ENCODE data around the gene GLT1D1. TPM values are rescaled to one million over a fixed set of nuclear protein-coding genes. Genes with fewer than 3 reads are reported as not detected.

GLT1D1 gene
- total and polyA plus RNA-seq, 2 donors (not counting 3 experiments of a cell fraction or from before 2014, with no cell fraction given), result not detected

DNA sequence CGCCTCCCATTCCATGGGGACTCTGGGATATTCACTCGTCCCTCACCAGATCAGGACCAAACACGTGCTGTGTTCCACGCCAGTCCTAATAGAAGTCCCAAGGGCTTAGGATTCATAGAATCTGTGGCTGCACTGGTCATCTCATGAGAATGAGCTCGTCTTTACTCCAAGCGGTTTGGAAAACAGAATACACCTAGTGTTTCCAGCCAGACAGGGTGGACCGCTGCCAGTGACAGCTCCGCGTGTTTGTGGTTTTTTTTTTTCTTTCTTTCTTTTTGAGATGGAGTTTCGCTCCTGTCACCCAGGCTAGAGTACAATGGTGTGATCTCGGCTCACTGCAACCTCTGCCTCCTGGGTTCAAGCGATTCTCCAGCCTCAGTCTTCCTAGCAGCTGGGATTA, 75.1 kb downstream of the GLT1D1 start:
- BruUV-seq (replicated peaks), result no TSS peak
- CTCF ChIA-PET, result no interaction called here
- TF ChIP-seq, protein P1, sequence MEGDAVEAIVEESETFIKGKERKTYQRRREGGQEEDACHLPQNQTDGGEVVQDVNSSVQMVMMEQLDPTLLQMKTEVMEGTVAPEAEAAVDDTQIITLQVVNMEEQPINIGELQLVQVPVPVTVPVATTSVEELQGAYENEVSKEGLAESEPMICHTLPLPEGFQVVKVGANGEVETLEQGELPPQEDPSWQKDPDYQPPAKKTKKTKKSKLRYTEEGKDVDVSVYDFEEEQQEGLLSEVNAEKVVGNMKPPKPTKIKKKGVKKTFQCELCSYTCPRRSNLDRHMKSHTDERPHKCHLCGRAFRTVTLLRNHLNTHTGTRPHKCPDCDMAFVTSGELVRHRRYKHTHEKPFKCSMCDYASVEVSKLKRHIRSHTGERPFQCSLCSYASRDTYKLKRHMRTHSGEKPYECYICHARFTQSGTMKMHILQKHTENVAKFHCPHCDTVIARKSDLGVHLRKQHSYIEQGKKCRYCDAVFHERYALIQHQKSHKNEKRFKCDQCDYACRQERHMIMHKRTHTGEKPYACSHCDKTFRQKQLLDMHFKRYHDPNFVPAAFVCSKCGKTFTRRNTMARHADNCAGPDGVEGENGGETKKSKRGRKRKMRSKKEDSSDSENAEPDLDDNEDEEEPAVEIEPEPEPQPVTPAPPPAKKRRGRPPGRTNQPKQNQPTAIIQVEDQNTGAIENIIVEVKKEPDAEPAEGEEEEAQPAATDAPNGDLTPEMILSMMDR (IDR thresholded peaks at IDR 0.05; ENCODE audit: extremely low read depth in 1 of 2, insufficient read depth in 1 of 2, low read depth in 1 of 2, low read length in 2 of 2), result no peak
- no peak for TF ChIP-seq POLR2A (IDR thresholded peaks at IDR 0.05; ENCODE audit: low read depth, low read length)
- no peak for TF ChIP-seq MYC (IDR thresholded peaks at IDR 0.05; ENCODE audit: low read depth, low read length)
- no peak for TF ChIP-seq POLR2AphosphoS5 (IDR thresholded peaks at IDR 0.05; ENCODE audit: insufficient read depth, low read depth, low read length)
- no peak for TF ChIP-seq FOS (IDR thresholded peaks at IDR 0.05; ENCODE audit: borderline replicate concordance, insufficient read depth, low read length)
- TF ChIP-seq GATA2 (IDR thresholded peaks at IDR 0.05; ENCODE audit: insufficient read depth, insufficient read length, low read depth, low read length), result no peak
- TF ChIP-seq MAX (IDR thresholded peaks at IDR 0.05; ENCODE audit: insufficient read depth, insufficient read length), result no peak
- no peak for TF ChIP-seq JUN (IDR thresholded peaks at IDR 0.05; ENCODE audit: borderline replicate concordance, insufficient read depth, insufficient read length, low read depth)
- TF ChIP-seq EZH2 (IDR thresholded peaks at IDR 0.05; ENCODE audit: borderline replicate concordance, low read depth, low read length, severe bottlenecking), result no peak
- Histone ChIP-seq H3K4me1 (ENCODE audit: control insufficient read depth, extremely low read depth, insufficient read depth, low read length) (no peaks in the 10 kb centered on the region), H3K4me2 (ENCODE audit: insufficient read depth, low read length) (no peak overlapping the region), H4K20me1 (replicated peaks; ENCODE audit: control insufficient read depth, extremely low read depth, insufficient read depth, low read length) (no peaks in the 10 kb centered on the region), H3K4me3 (replicated peaks in 1 of 3; ENCODE audit: insufficient read depth in 1 of 3, low read depth in 1 of 3, low read length in 3 of 3) (no peak overlapping the region), H3K79me2 (ENCODE audit: control insufficient read depth, insufficient read depth, low read length) (no peaks in the 10 kb centered on the region), H2AFZ (ENCODE audit: low read depth, low read length) (no peak overlapping the region), H3K9me3 (replicated peaks; ENCODE audit: control insufficient read depth, insufficient read depth, low read length) (peaks cover 5% of the 10 kb centered on the region), H3K36me3 (ENCODE audit: control insufficient read depth in 2 of 2, extremely low read depth in 1 of 2, insufficient read depth in 2 of 2, low read length in 2 of 2) (no peaks in the 10 kb centered on the region), H3K9ac (replicated peaks; ENCODE audit: extremely low read depth, insufficient read depth, low read length) (no peak overlapping the region), H3K9me1 (replicated peaks; ENCODE audit: control insufficient read depth, extremely low read depth, insufficient read depth, low read length) (no peaks in the 10 kb centered on the region), H3K27me3 (ENCODE audit: control insufficient read depth in 2 of 2, insufficient read depth in 2 of 2, low read length in 2 of 2) (no peaks in the 10 kb centered on the region), H3K27ac (ENCODE audit: insufficient read depth, low read depth, low read length) (no peak overlapping the region)
- no peak for FAIRE-seq
- intact Hi-C loops (cut with micrococcal nuclease), result no loop called here
- no peak for DNase-seq (ENCODE audit: low read depth, low spot score)
- POLR2A ChIA-PET, result no interaction called here
- dilution Hi-C loops (cut with MboI; ENCODE audit: extremely low pct_ligation_motif_present, low sequenced_read_pairs), result no loop called here

All from endothelial cell of umbilical vein (primary cell).